Hepatocyte (in vitro differentiated cells): ENCODE measurements around the gene ENO2.

Source experiments
- CTCF ChIP-seq: fragments of 200-600 bp; sonication (generic); IDR thresholded peaks from 2 replicates; pipeline ENCODE4 v1.5.1; 2016; ENCODE audit warnings: antibody characterized with exemption, mild to moderate bottlenecking; ENCODE audit not compliant: poor library complexity
- EZH2phosphoT487 ChIP-seq: fragments of 200-600 bp; sonication (generic); IDR thresholded peaks from one replicate; pipeline ENCODE4 v1.6.1; 2018; ENCODE audit warnings: antibody characterized with exemption, mild to moderate bottlenecking, low read depth, moderate library complexity; ENCODE audit not compliant: unreplicated experiment, severe bottlenecking

GRCh38 chr12:6944381-6945186, 30.2 kb downstream of the ENO2 start:
- no peak for TF ChIP-seq EZH2phosphoT487
- peak; percentile 81 for TF ChIP-seq CTCF
